CD4-positive, alpha-beta T cell (primary cell): ENCODE results near the gene TSPAN2. TPM values are rescaled to one million over a fixed set of nuclear protein-coding genes. Genes with fewer than 3 reads are reported as not detected.

Experiments used
- ATAC-seq: fragments of 200-7000 bp; cut with Tn5 transposase; one replicate; pipeline ENCODE4 v1.10.0; 2022; ENCODE audit warnings: mild to moderate bottlenecking; ENCODE audit not compliant: poor library complexity
- CTCF ChIA-PET: fragments of 350-600 bp; sonication (Branson Sonifier 250); formaldehyde crosslinking; loops from one replicate; lab custom pipeline; 2021; ENCODE audit warnings: antibody characterized with exemption, inconsistent platforms; lab: Charles Lee
- POLR2A ChIA-PET: fragments of 350-600 bp; sonication (Branson Sonifier 250); formaldehyde crosslinking; loops from one replicate; lab custom pipeline; 2021; ENCODE audit warnings: antibody characterized with exemption, inconsistent platforms; lab: Charles Lee
- DNase-seq, 14 experiments: peaks; one replicate each; pipeline ENCODE4 v3.0.0-alpha.2; 2013 to 2020; ENCODE audit warnings: mixed read lengths in 2 of 14
- H3K27ac ChIP-seq, 2 donors: one replicate each; pipeline versions ENCODE4 v1.5.1 to v1.7.0; 2013; ENCODE audit warnings: low read length in 2 of 2, low read depth in 1 of 2, mild to moderate bottlenecking in 1 of 2
- H3K27me3 ChIP-seq, 2 experiments: 1 replicate in 1 of 2; 2 replicates in 1 of 2; pipeline versions ENCODE4 v1.6.1 to v1.7.0; 2013; ENCODE audit warnings: low read length in 2 of 2, control low read depth in 1 of 2, mild to moderate bottlenecking in 1 of 2, moderate library complexity in 1 of 2; ENCODE audit not compliant: insufficient read depth in 2 of 2, control insufficient read depth in 1 of 2
- H3K36me3 ChIP-seq: one replicate; pipeline ENCODE4 v1.6.1; 2013; ENCODE audit warnings: low read length, control low read depth; ENCODE audit not compliant: insufficient read depth
- H3K4me1 ChIP-seq: one replicate; pipeline ENCODE4 v1.6.1; 2013; ENCODE audit warnings: low read length, control low read depth; ENCODE audit not compliant: insufficient read depth
- H3K4me3 ChIP-seq: one replicate; pipeline ENCODE4 v1.5.1; 2013; ENCODE audit warnings: mild to moderate bottlenecking, low read length, moderate library complexity
- H3K9me3 ChIP-seq, 2 experiments: 1 replicate in 1 of 2; 2 replicates in 1 of 2; pipeline versions ENCODE4 v1.6.1 to v1.7.0; 2013; ENCODE audit warnings: low read length in 2 of 2, mild to moderate bottlenecking in 2 of 2, control low read depth in 1 of 2, moderate library complexity in 1 of 2; ENCODE audit not compliant: control insufficient read depth in 1 of 2, insufficient read depth in 1 of 2
- H3K27ac Mint-ChIP-seq: one replicate; pipeline ENCODE4 v1.8.0; 2020; ENCODE audit warnings: mixed read lengths
- H3K27me3 Mint-ChIP-seq: one replicate; pipeline ENCODE4 v1.8.0; 2021; ENCODE audit warnings: mixed read lengths
- H3K36me3 Mint-ChIP-seq: one replicate; pipeline ENCODE4 v1.8.0; 2021; ENCODE audit warnings: low read depth, mixed read lengths
- H3K4me1 Mint-ChIP-seq: one replicate; pipeline ENCODE4 v1.8.0; 2021; ENCODE audit warnings: low read depth, mixed read lengths
- H3K4me3 Mint-ChIP-seq: one replicate; pipeline ENCODE4 v1.8.0; 2020; ENCODE audit warnings: mild to moderate bottlenecking, mixed read lengths
- H3K9me3 Mint-ChIP-seq: one replicate; pipeline ENCODE4 v1.8.0; 2020; ENCODE audit warnings: mixed read lengths
- intact Hi-C, 2 experiments: fragments of 100-400 bp; cut with DNase I in 1 of 2; cut with micrococcal nuclease in 1 of 2; formaldehyde crosslinking; loops; one replicate each; pipeline versions ENCODE4 v1.15.1 to v1.9.0; 2023 to 2025; cut with DNase I, micrococcal nuclease
- total RNA-seq, 174 experiments: library from RNA in 2 of 174; stranded (reverse) in 2 of 174; gene quantifications; one replicate each; pipeline ENCODE4 v1.2.3 and lab custom pipeline; 2021 to 2026
- TF ChIP-seq, protein P1 (sequence below): fragments of 200-600 bp; IDR thresholded peaks from one replicate; pipeline ENCODE4 v1.8.0; 2022; ENCODE audit warnings: antibody characterized with exemption, mild to moderate bottlenecking

The TSPAN2 gene
- total RNA-seq, 2 experiments from 2014 or later, result 0.95 to 1.6 TPM

DNA sequence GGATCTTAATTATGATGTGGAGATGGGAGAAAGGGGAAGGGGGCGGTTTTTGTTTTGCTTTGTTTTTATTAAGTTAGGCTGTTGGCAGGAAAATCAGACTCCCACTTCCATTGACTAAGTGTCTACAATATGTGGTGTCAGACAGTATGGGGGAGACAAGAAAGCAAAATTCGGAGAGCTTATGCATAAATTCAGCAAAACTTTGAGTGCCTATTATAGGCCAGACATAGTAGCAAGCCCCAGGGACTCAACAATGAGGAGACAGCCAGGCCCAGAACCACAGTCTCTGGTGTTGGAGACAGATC, 835 bp upstream of the TSPAN2 start:
- Histone ChIP-seq H3K4me3 (peak overlapping the region; percentile 78), H3K27ac (no peak overlapping the region), H3K9me3 (no peaks in the 10 kb centered on the region), H3K27me3 (no peaks in the 10 kb centered on the region), H3K4me1 (peaks cover 37% of the 10 kb centered on the region), H3K36me3 (no peaks in the 10 kb centered on the region)
- TF ChIP-seq, protein P1, sequence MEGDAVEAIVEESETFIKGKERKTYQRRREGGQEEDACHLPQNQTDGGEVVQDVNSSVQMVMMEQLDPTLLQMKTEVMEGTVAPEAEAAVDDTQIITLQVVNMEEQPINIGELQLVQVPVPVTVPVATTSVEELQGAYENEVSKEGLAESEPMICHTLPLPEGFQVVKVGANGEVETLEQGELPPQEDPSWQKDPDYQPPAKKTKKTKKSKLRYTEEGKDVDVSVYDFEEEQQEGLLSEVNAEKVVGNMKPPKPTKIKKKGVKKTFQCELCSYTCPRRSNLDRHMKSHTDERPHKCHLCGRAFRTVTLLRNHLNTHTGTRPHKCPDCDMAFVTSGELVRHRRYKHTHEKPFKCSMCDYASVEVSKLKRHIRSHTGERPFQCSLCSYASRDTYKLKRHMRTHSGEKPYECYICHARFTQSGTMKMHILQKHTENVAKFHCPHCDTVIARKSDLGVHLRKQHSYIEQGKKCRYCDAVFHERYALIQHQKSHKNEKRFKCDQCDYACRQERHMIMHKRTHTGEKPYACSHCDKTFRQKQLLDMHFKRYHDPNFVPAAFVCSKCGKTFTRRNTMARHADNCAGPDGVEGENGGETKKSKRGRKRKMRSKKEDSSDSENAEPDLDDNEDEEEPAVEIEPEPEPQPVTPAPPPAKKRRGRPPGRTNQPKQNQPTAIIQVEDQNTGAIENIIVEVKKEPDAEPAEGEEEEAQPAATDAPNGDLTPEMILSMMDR, result no peak
- Mint-ChIP-seq H3K36me3 (no peaks in the 10 kb centered on the region), H3K27me3 (peaks cover 4% of the 10 kb centered on the region), H3K4me1 (peaks cover 48% of the 10 kb centered on the region), H3K4me3 (peak overlapping the region; percentile 88), H3K9me3 (no peaks in the 10 kb centered on the region), H3K27ac (peak overlapping the region; percentile 31)
- ATAC-seq (no peak), DNase-seq (no peak)
- ChIA-PET POLR2A (interaction anchor here (1.0 to 3.3 kb wide), 2 partner anchors 9 to 27 kb away, joined by 3 to 22 read pairs; no protein-coding TSS in a partner anchor), CTCF (interaction anchor here (0.8 to 0.9 kb wide), 2 partner anchors 9 to 22 kb away, joined by 3 read pairs; no protein-coding TSS in a partner anchor)
- intact Hi-C loops, result loop anchor here (5.0 to 10.0 kb wide), 4 partner anchors 305 to 745 kb away; partner anchors contain the start of genes BCAS2 (in 1 of the 2), SIKE1 (in 1 of the 2) and TRIM33 (in 1 of the 2)

DNA sequence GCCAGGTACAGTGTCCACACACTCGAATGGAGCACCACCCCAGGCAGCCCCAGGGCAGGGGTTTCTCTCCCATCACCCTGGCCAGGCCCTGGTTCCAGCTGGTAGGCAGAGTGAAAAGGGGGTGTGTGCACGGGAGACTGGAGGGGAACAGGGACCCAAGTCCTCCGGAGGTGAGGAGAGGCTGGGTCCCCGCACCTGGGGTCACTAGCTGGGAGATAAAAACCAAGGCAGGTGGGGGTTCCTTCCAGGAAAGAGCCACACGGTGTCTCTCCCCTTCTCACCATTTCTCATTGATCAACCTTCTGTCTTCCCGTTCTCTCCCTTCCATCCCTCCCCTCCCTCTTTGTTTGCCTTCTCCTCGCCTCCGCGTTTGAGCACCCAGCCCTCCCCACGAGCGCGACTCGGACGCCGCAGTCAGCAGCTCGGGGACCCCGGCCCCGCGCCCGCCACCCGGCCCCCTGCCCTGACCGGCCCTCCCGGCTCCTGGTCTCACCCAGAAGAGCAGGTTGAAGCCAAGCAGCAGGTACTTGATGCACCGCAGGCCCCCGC, 358 bp downstream of the TSPAN2 start:
- peak overlapping the region; percentile 78 for H3K4me3 ChIP-seq
- no peaks in the 10 kb centered on the region for H3K36me3 ChIP-seq
- no peaks in the 10 kb centered on the region for H3K27me3 ChIP-seq
- peak overlapping the region; percentile 73 for H3K27ac Mint-ChIP-seq
- TF ChIP-seq, protein P1, result no peak
- H3K4me1 ChIP-seq, result peaks cover 47% of the 10 kb centered on the region
- peaks cover 57% of the 10 kb centered on the region for H3K4me1 Mint-ChIP-seq
- H3K9me3 ChIP-seq, result no peaks in the 10 kb centered on the region
- ATAC-seq, result no peak
- H3K9me3 Mint-ChIP-seq, result no peaks in the 10 kb centered on the region
- POLR2A ChIA-PET, result interaction anchor here (1.0 to 3.3 kb wide), 4 partner anchors 10 to 31 kb away, joined by 3 to 22 read pairs (median 4); no protein-coding TSS in a partner anchor
- CTCF ChIA-PET, result interaction anchor here (0.7 to 1.5 kb wide), 2 partner anchors 10 to 36 kb away, joined by 4 to 6 read pairs; no protein-coding TSS in a partner anchor
- peak overlapping the region; percentile 87 for H3K4me3 Mint-ChIP-seq
- intact Hi-C loops, result loop anchor here in 1 of 2 experiments (5.0 kb wide), 1 partner anchor 37 kb away; no protein-coding TSS in a partner anchor
- H3K27me3 Mint-ChIP-seq, result peaks cover 4% of the 10 kb centered on the region
- DNase-seq, result peak in 1 of 14 experiments; percentile 13
- H3K27ac ChIP-seq, result no peak overlapping the region
- H3K36me3 Mint-ChIP-seq, result no peaks in the 10 kb centered on the region

DNA sequence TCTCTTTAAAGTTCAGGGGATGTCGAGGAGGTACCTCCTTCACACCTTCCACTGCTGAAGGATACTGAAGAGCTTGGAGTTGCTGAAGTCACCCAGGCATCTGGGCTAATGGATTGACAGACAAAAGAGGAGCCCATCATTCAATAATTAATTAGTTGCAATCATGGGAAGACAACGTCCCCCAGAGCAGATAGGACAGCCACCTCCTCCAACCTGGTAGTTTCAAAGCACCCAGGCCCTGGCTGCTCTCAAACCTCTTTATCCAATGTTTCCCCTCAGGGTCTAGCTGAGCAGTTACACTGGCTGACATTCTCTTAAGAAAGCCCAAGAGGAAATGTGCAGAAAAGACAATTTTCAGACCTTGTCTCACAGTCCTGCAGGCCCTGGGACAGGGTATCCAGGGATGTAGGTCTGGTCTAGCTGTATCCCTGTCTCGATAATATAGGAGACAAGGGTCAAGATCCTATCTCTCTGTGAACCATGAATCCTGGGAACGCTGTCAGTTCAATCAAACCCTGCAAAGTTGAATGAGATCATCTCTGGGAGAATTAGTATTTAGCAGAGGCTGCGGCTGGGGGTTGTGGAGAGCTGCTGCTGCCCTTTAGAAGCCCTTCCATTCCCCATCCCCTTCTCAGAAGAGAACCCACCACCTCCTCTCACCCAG, 1.1 kb downstream of the TSPAN2 start:
- CTCF ChIA-PET, result interaction anchor here (1.5 kb wide), 1 partner anchor 35 kb away, joined by 6 read pairs; no protein-coding TSS in a partner anchor

More for the DNA sequence above, 1.1 kb downstream of the TSPAN2 start:
- Mint-ChIP-seq H3K27me3 (peaks cover 4% of the 10 kb centered on the region), H3K4me3 (peak overlapping the region; percentile 87), H3K36me3 (no peaks in the 10 kb centered on the region), H3K27ac (peak overlapping the region; percentile 73), H3K4me1 (peaks cover 57% of the 10 kb centered on the region), H3K9me3 (no peaks in the 10 kb centered on the region)
- no peaks in the 10 kb centered on the region for H3K36me3 ChIP-seq
- ATAC-seq, result no peak
- no peaks in the 10 kb centered on the region for H3K9me3 ChIP-seq
- no peaks in the 10 kb centered on the region for H3K27me3 ChIP-seq
- TF ChIP-seq, protein P1, result no peak
- no peak for DNase-seq
- POLR2A ChIA-PET, result interaction anchor here (0.8 to 3.3 kb wide), 5 partner anchors 11 to 577 kb away, joined by 3 to 22 read pairs (median 4); partner anchors contain the start of gene TRIM33
- H3K4me3 ChIP-seq, result peak overlapping the region; percentile 78
- H3K27ac ChIP-seq, result no peak overlapping the region
- peaks cover 47% of the 10 kb centered on the region for H3K4me1 ChIP-seq
- intact Hi-C loops, result loop anchor here in 1 of 2 experiments (5.0 kb wide), 1 partner anchor 36 kb away; no protein-coding TSS in a partner anchor
